Neural progenitor cell (in vitro differentiated cells): ENCODE measurements around the gene TXK. TPM values are rescaled to one million over a fixed set of nuclear protein-coding genes. Genes with fewer than 3 reads are reported as not detected.

Experiments
- DNase-seq: peaks from one replicate; pipeline ENCODE4 v3.0.0-alpha.2; 2016; ENCODE audit warnings: low spot score
- H2AFZ ChIP-seq: fragments of 200-600 bp; sonication (generic); replicated peaks from 2 replicates; pipeline ENCODE4 v1.6.1; 2016; ENCODE audit warnings: antibody characterized with exemption
- H3F3A ChIP-seq: fragments of 200-600 bp; sonication (generic); 2 replicates; pipeline ENCODE4 v1.6.1; 2016; ENCODE audit warnings: antibody characterized with exemption, low read depth
- H3K27ac ChIP-seq: fragments of 200-600 bp; sonication (generic); 2 replicates; pipeline ENCODE4 v1.5.1; 2016; ENCODE audit warnings: mild to moderate bottlenecking
- H3K27me3 ChIP-seq: fragments of 200-600 bp; sonication (generic); 2 replicates; pipeline ENCODE4 v1.6.1; 2016; ENCODE audit warnings: mild to moderate bottlenecking, moderate library complexity
- H3K36me3 ChIP-seq: fragments of 200-600 bp; sonication (generic); 2 replicates; pipeline ENCODE4 v1.5.1; 2016
- H3K4me1 ChIP-seq: fragments of 200-600 bp; sonication (generic); 2 replicates; pipeline ENCODE4 v1.6.1; 2016; ENCODE audit warnings: mixed run types
- H3K4me2 ChIP-seq: fragments of 200-600 bp; sonication (generic); 2 replicates; pipeline ENCODE4 v1.6.1; 2016
- H3K4me3 ChIP-seq: fragments of 200-600 bp; sonication (generic); 2 replicates; pipeline ENCODE4 v1.5.1; 2016
- H3K79me2 ChIP-seq: fragments of 200-600 bp; sonication (generic); 2 replicates; pipeline ENCODE4 v1.6.1; 2016; ENCODE audit warnings: low read depth
- H3K9ac ChIP-seq: fragments of 200-600 bp; sonication (generic); 2 replicates; pipeline ENCODE4 v1.6.1; 2016
- H3K9me3 ChIP-seq: fragments of 200-600 bp; sonication (generic); 2 replicates; pipeline ENCODE4 v1.5.1; 2016; ENCODE audit warnings: low read depth
- H4K20me1 ChIP-seq: fragments of 200-600 bp; sonication (generic); 2 replicates; pipeline ENCODE4 v1.6.1; 2016; ENCODE audit warnings: low read depth
- H3K27ac Mint-ChIP-seq: 3 replicates; pipeline ENCODE4 v1.8.0; 2021; ENCODE audit warnings: mixed read lengths
- H3K27me3 Mint-ChIP-seq: 2 replicates; pipeline ENCODE4 v1.8.0; 2022; ENCODE audit warnings: low read depth, mild to moderate bottlenecking, inconsistent platforms, moderate library complexity, mixed read lengths; ENCODE audit not compliant: insufficient read depth
- H3K36me3 Mint-ChIP-seq: 3 replicates; pipeline ENCODE4 v1.8.0; 2021; ENCODE audit warnings: mixed read lengths
- H3K4me1 Mint-ChIP-seq: 3 replicates; pipeline ENCODE4 v1.8.0; 2021; ENCODE audit warnings: mixed read lengths
- H3K4me3 Mint-ChIP-seq: 3 replicates; pipeline ENCODE4 v1.8.0; 2021; ENCODE audit warnings: mild to moderate bottlenecking, moderate library complexity, mixed read lengths
- H3K9me3 Mint-ChIP-seq: 3 replicates; pipeline ENCODE4 v1.8.0; 2020; ENCODE audit warnings: mixed read lengths
- CTCF ChIP-seq: fragments of 200-600 bp; sonication (generic); IDR thresholded peaks from 2 replicates; pipeline ENCODE4 v1.5.1; 2017; ENCODE audit warnings: antibody characterized with exemption, mild to moderate bottlenecking
- EZH2 ChIP-seq: fragments of 200-600 bp; sonication (generic); IDR thresholded peaks from 2 replicates; pipeline ENCODE4 v1.6.1; 2017; ENCODE audit warnings: antibody characterized with exemption, mild to moderate bottlenecking, moderate library complexity
- EZH2phosphoT487 ChIP-seq: fragments of 200-600 bp; sonication (generic); IDR thresholded peaks from 2 replicates; pipeline ENCODE4 v1.6.1; 2017; ENCODE audit warnings: antibody characterized with exemption
- total RNA-seq: library from RNA; depleted of rRNA; stranded (reverse); fragments of >200 nt; gene quantifications from 2 replicates; pipeline ENCODE4 v1.2.3, GENCODE V29; 2015; ENCODE audit warnings: low replicate concordance

The TXK gene
- total RNA-seq, 1 donor from 2014 or later = not detected

GRCh38 chr4:48042979-48043461, 91.0 kb downstream of the TXK start:
- Histone ChIP-seq H3K9ac (no peak overlapping the region), H3K27me3 (no peaks in the 10 kb centered on the region), H3K4me2 (no peak overlapping the region), H4K20me1 (no peaks in the 10 kb centered on the region), H3K9me3 (no peaks in the 10 kb centered on the region), H3K27ac (no peak overlapping the region), H3F3A (peaks cover 15% of the 10 kb centered on the region), H2AFZ (peak overlapping the region; percentile 35), H3K79me2 (no peaks in the 10 kb centered on the region), H3K4me1 (peaks cover 12% of the 10 kb centered on the region), H3K4me3 (no peak overlapping the region), H3K36me3 (no peaks in the 10 kb centered on the region)
- H3K4me3 Mint-ChIP-seq = no peak overlapping the region
- H3K4me1 Mint-ChIP-seq = peaks cover 10% of the 10 kb centered on the region
- TF ChIP-seq EZH2 = no peak
- TF ChIP-seq CTCF = no peak
- no peak for TF ChIP-seq EZH2phosphoT487
- H3K27ac Mint-ChIP-seq = no peak overlapping the region
- no peaks in the 10 kb centered on the region for H3K36me3 Mint-ChIP-seq
- DNase-seq = no peak
- H3K27me3 Mint-ChIP-seq = peaks cover 3% of the 10 kb centered on the region
- H3K9me3 Mint-ChIP-seq = no peaks in the 10 kb centered on the region

- no peak overlapping the region for H3K4me2 ChIP-seq
- H3K27me3 ChIP-seq = no peaks in the 10 kb centered on the region
- H3K9ac ChIP-seq = no peak overlapping the region
- no peak for TF ChIP-seq CTCF
- TF ChIP-seq EZH2phosphoT487 = no peak
- no peak for TF ChIP-seq EZH2
- Mint-ChIP-seq H3K4me1 (peaks cover 10% of the 10 kb centered on the region), H3K27me3 (peaks cover 3% of the 10 kb centered on the region), H3K27ac (no peak overlapping the region), H3K4me3 (no peak overlapping the region), H3K9me3 (no peaks in the 10 kb centered on the region), H3K36me3 (no peaks in the 10 kb centered on the region)
- peaks cover 15% of the 10 kb centered on the region for H3F3A ChIP-seq
- no peaks in the 10 kb centered on the region for H4K20me1 ChIP-seq
- no peaks in the 10 kb centered on the region for H3K9me3 ChIP-seq
- H2AFZ ChIP-seq = no peak overlapping the region
- H3K4me1 ChIP-seq = peaks cover 18% of the 10 kb centered on the region
- H3K27ac ChIP-seq = no peak overlapping the region
- H3K79me2 ChIP-seq = no peaks in the 10 kb centered on the region
- no peak for DNase-seq
- H3K4me3 ChIP-seq = no peak overlapping the region
- no peaks in the 10 kb centered on the region for H3K36me3 ChIP-seq
These were observed 92.4 kb downstream of the TXK start for GRCh38 chr4:48041535-48042137.

- no peaks in the 10 kb centered on the region for H3K27me3 Mint-ChIP-seq
- Histone ChIP-seq H3K4me3 (no peak overlapping the region), H3K27ac (no peak overlapping the region), H3K9ac (no peak overlapping the region), H3K4me1 (peaks cover 19% of the 10 kb centered on the region), H2AFZ (no peak overlapping the region), H3K79me2 (no peaks in the 10 kb centered on the region), H3K4me2 (no peak overlapping the region), H3K36me3 (no peaks in the 10 kb centered on the region), H3K9me3 (no peaks in the 10 kb centered on the region), H4K20me1 (no peaks in the 10 kb centered on the region), H3K27me3 (no peaks in the 10 kb centered on the region), H3F3A (peaks cover 15% of the 10 kb centered on the region)
- no peaks in the 10 kb centered on the region for H3K9me3 Mint-ChIP-seq
- H3K4me3 Mint-ChIP-seq = no peak overlapping the region
- no peak for DNase-seq
- no peak overlapping the region for H3K27ac Mint-ChIP-seq
- H3K4me1 Mint-ChIP-seq = peaks cover 10% of the 10 kb centered on the region
- no peaks in the 10 kb centered on the region for H3K36me3 Mint-ChIP-seq
- no peak for TF ChIP-seq CTCF
- TF ChIP-seq EZH2 = no peak
These were observed 94.5 kb downstream of the TXK start for GRCh38 chr4:48039561-48039960.
